ENCODE data around the gene ITPR1.

DNA sequence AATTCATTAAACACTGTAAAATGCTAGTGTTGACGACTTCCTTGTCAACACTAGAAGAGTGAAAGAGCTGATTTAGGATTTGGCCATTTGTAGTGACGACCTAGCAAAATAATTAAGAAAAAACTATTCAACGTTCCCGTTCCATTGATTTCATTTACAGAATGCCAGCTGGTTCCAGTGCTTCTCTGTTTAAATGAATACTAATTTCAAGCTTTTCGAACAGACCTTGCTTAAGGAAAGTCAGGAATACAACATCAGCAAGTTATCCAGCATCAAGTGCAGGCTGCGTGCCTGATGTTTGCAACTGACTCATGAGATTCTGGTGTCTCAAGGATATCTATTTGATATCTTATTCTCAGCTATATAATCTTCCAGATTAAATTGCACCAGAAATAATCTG, 387.7 kb downstream of the ITPR1 start:
- TF ChIP-seq GABPA (IDR thresholded peaks at IDR 0.05; ENCODE audit: low read depth), result no peak
- no peak for TF ChIP-seq YY1 (IDR thresholded peaks at IDR 0.05; ENCODE audit: low read depth)
- TF ChIP-seq, protein P1, sequence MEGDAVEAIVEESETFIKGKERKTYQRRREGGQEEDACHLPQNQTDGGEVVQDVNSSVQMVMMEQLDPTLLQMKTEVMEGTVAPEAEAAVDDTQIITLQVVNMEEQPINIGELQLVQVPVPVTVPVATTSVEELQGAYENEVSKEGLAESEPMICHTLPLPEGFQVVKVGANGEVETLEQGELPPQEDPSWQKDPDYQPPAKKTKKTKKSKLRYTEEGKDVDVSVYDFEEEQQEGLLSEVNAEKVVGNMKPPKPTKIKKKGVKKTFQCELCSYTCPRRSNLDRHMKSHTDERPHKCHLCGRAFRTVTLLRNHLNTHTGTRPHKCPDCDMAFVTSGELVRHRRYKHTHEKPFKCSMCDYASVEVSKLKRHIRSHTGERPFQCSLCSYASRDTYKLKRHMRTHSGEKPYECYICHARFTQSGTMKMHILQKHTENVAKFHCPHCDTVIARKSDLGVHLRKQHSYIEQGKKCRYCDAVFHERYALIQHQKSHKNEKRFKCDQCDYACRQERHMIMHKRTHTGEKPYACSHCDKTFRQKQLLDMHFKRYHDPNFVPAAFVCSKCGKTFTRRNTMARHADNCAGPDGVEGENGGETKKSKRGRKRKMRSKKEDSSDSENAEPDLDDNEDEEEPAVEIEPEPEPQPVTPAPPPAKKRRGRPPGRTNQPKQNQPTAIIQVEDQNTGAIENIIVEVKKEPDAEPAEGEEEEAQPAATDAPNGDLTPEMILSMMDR (IDR thresholded peaks at IDR 0.05), result no peak
- TF ChIP-seq MXI1 (IDR thresholded peaks at IDR 0.05; ENCODE audit: low read depth, low read length), result no peak
- TF ChIP-seq, protein P2, sequence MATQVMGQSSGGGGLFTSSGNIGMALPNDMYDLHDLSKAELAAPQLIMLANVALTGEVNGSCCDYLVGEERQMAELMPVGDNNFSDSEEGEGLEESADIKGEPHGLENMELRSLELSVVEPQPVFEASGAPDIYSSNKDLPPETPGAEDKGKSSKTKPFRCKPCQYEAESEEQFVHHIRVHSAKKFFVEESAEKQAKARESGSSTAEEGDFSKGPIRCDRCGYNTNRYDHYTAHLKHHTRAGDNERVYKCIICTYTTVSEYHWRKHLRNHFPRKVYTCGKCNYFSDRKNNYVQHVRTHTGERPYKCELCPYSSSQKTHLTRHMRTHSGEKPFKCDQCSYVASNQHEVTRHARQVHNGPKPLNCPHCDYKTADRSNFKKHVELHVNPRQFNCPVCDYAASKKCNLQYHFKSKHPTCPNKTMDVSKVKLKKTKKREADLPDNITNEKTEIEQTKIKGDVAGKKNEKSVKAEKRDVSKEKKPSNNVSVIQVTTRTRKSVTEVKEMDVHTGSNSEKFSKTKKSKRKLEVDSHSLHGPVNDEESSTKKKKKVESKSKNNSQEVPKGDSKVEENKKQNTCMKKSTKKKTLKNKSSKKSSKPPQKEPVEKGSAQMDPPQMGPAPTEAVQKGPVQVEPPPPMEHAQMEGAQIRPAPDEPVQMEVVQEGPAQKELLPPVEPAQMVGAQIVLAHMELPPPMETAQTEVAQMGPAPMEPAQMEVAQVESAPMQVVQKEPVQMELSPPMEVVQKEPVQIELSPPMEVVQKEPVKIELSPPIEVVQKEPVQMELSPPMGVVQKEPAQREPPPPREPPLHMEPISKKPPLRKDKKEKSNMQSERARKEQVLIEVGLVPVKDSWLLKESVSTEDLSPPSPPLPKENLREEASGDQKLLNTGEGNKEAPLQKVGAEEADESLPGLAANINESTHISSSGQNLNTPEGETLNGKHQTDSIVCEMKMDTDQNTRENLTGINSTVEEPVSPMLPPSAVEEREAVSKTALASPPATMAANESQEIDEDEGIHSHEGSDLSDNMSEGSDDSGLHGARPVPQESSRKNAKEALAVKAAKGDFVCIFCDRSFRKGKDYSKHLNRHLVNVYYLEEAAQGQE (IDR thresholded peaks at IDR 0.05; ENCODE audit: low read depth, low read length), result no peak
- TF ChIP-seq ELF1 (IDR thresholded peaks at IDR 0.05), result no peak
- no peak for TF ChIP-seq RFX5 (IDR thresholded peaks at IDR 0.05; ENCODE audit: low read length)
- TF ChIP-seq, protein P3, sequence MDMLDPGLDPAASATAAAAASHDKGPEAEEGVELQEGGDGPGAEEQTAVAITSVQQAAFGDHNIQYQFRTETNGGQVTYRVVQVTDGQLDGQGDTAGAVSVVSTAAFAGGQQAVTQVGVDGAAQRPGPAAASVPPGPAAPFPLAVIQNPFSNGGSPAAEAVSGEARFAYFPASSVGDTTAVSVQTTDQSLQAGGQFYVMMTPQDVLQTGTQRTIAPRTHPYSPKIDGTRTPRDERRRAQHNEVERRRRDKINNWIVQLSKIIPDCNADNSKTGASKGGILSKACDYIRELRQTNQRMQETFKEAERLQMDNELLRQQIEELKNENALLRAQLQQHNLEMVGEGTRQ (IDR thresholded peaks at IDR 0.05; ENCODE audit: borderline replicate concordance, low read depth, low read length), result no peak
- TF ChIP-seq NFIC (IDR thresholded peaks at IDR 0.05; ENCODE audit: borderline replicate concordance), result no peak
- TF ChIP-seq, protein P4, sequence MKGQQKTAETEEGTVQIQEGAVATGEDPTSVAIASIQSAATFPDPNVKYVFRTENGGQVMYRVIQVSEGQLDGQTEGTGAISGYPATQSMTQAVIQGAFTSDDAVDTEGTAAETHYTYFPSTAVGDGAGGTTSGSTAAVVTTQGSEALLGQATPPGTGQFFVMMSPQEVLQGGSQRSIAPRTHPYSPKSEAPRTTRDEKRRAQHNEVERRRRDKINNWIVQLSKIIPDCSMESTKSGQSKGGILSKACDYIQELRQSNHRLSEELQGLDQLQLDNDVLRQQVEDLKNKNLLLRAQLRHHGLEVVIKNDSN (IDR thresholded peaks at IDR 0.05; ENCODE audit: borderline replicate concordance, low read depth), result no peak
- TF ChIP-seq POLR2AphosphoS5 (IDR thresholded peaks at IDR 0.05; ENCODE audit: low read depth, low read length), result no peak
- TF ChIP-seq CHD2 (IDR thresholded peaks at IDR 0.05; ENCODE audit: low read length, partially characterized antibody), result no peak
- no peak for TF ChIP-seq EP300 (IDR thresholded peaks at IDR 0.05; ENCODE audit: borderline replicate concordance in 1 of 2, low read depth in 1 of 2, low read length in 1 of 2)

Measured in SK-N-SH (cell line).